BE2C (cell line): ENCODE measurements around the gene CD63.
"Not testable (repeated sequence)": the region's sequence is repeated elsewhere in the genome, so short reads cannot be mapped to it uniquely, and the experiment has no call there.

Experiments
- DNase-seq: peaks from one replicate; pipeline ENCODE4 v3.0.0-alpha.2; 2020
- H3K27me3 ChIP-seq: fragments of 250-450 bp; sonication (Bioruptor Pico); 2 replicates; pipeline ENCODE4 v1.5.1; 2020; ENCODE audit warnings: mild to moderate bottlenecking
- H3K36me3 ChIP-seq: fragments of 250-450 bp; sonication (Bioruptor Pico); 2 replicates; pipeline ENCODE4 v1.5.1; 2020; ENCODE audit warnings: mild to moderate bottlenecking
- H3K4me1 ChIP-seq: fragments of 250-450 bp; sonication (Bioruptor Pico); 2 replicates; pipeline ENCODE4 v1.5.1; 2020
- H3K4me3 ChIP-seq: 2 replicates; pipeline ENCODE4 v1.5.1; 2011; ENCODE audit warnings: low read depth, low read length
- H3K9me3 ChIP-seq: fragments of 250-450 bp; sonication (Bioruptor Pico); 2 replicates; pipeline ENCODE4 v1.5.1; 2020
- TF ChIP-seq, protein P1 (sequence below): IDR thresholded peaks from 2 replicates; pipeline ENCODE4 v1.5.1; 2012; ENCODE audit warnings: mild to moderate bottlenecking, low read depth, low read length

The CD63 gene

DNA sequence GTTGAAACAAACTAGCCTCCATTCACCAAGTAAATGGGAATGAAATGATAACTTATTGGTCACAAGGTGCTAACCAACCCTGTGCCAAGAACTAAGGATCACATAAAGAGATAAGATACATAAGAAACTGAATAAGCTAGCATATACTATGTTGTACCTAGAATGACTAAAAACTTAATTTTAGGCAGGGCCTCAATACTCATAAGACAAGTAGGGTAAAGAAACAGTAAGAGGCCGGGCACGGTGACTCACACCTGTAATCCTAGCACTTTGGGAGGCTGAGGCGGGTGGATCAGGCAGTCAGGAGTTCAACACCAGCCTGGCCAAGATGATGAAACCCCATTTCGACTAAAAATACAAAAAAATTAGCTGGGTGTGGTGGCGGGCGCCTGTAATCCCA is 31.9 kb upstream of the CD63 start:
- TF ChIP-seq, protein P1, sequence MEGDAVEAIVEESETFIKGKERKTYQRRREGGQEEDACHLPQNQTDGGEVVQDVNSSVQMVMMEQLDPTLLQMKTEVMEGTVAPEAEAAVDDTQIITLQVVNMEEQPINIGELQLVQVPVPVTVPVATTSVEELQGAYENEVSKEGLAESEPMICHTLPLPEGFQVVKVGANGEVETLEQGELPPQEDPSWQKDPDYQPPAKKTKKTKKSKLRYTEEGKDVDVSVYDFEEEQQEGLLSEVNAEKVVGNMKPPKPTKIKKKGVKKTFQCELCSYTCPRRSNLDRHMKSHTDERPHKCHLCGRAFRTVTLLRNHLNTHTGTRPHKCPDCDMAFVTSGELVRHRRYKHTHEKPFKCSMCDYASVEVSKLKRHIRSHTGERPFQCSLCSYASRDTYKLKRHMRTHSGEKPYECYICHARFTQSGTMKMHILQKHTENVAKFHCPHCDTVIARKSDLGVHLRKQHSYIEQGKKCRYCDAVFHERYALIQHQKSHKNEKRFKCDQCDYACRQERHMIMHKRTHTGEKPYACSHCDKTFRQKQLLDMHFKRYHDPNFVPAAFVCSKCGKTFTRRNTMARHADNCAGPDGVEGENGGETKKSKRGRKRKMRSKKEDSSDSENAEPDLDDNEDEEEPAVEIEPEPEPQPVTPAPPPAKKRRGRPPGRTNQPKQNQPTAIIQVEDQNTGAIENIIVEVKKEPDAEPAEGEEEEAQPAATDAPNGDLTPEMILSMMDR, result no peak
- H3K36me3 ChIP-seq, result peaks cover 76% of the 10 kb centered on the region
- no peak for DNase-seq

GRCh38 chr12:55758575-55758974 is 29.8 kb upstream of the CD63 start:
- H3K4me3 ChIP-seq, H3K4me1 ChIP-seq, H3K9me3 ChIP-seq, DNase-seq, H3K27me3 ChIP-seq: not testable (repeated sequence)
- peaks cover 83% of the 10 kb centered on the region for H3K36me3 ChIP-seq

More for the DNA sequence above, 31.9 kb upstream of the CD63 start:
- H3K27me3 ChIP-seq, result no peaks in the 10 kb centered on the region
- no peaks in the 10 kb centered on the region for H3K9me3 ChIP-seq
- H3K4me1 ChIP-seq, result no peaks in the 10 kb centered on the region; the same call in 1 of the 2 replicates
- H3K4me3 ChIP-seq, result no peak overlapping the region

- no peaks in the 10 kb centered on the region for H3K9me3 ChIP-seq
- H3K4me1 ChIP-seq, result no peaks in the 10 kb centered on the region
- TF ChIP-seq, protein P1, result no peak
- H3K4me3 ChIP-seq, result no peak overlapping the region
- peaks cover 80% of the 10 kb centered on the region for H3K36me3 ChIP-seq
- DNase-seq, result no peak
- H3K27me3 ChIP-seq, result no peaks in the 10 kb centered on the region
These were observed 28.9 kb upstream of the CD63 start for GRCh38 chr12:55757701-55758100.

DNA sequence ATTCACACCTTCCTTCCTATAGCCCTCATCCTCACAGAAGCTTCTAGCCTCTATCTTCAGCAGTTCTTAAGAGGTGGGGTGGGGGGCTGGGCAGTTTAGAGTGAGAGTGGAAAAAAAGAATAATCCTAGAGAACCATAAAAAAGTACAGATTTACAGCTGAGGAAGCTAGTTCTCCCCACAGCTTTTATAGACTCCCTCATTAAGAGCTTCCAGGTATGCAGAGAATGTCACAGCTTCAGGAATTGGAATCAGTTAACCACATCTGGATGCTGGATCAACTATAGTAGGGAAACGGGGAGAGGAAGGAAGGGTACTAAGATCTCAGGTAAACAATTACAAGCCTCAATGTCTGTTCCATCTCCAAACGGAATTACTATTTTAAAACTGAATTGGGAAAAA is 26.4 kb upstream of the CD63 start:
- Histone ChIP-seq H3K36me3 (peaks cover 90% of the 10 kb centered on the region), H3K9me3 (no peaks in the 10 kb centered on the region), H3K4me1 (no peaks in the 10 kb centered on the region), H3K4me3 (no peak overlapping the region), H3K27me3 (no peaks in the 10 kb centered on the region)
- no peak for DNase-seq
- TF ChIP-seq, protein P1, result no peak

DNA sequence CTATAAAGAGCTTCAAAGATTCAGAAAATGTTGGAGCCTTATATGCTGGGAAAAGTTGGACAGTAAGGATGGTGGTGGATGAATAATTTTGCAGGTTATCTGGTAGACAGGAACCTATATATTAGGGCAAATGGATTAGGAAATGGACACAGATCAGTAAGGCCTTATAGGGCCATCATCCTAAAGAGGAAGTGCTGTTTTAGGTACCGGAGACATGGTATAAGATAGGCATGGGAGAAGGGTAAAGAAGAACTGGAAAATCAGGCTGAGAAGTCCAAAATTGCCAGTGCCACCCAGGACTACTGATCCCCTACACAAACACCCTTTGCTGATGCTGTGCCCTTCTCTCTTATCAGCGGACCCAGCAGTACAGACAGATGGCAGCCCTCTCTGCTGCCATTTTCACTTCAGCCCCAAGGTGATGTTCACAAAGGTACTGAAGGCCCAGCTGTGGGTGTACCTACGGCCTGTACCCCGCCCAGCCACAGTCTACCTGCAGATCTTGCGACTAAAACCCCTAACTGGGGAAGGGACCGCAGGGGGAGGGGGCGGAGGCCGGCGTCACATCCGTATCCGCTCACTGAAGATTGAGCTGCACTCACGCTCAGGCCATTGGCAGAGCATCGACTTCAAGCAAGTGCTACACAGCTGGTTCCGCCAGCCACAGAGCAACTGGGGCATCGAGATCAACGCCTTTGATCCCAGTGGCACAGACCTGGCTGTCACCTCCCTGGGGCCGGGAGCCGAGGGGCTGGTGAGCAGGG is 19.6 kb upstream of the CD63 start:
- no peaks in the 10 kb centered on the region for H3K9me3 ChIP-seq
- peaks cover 61% of the 10 kb centered on the region for H3K36me3 ChIP-seq
- no peak for DNase-seq
- no peak overlapping the region for H3K4me3 ChIP-seq
- H3K4me1 ChIP-seq, result peaks cover 14% of the 10 kb centered on the region
- TF ChIP-seq, protein P1, result no peak
- no peaks in the 10 kb centered on the region for H3K27me3 ChIP-seq

- TF ChIP-seq, protein P1, result no peak
These were observed 18.1 kb upstream of the CD63 start for GRCh38 chr12:55746913-55747231.

More at GRCh38 chr12:55746913-55747231, 18.1 kb upstream of the CD63 start:
- Histone ChIP-seq H3K4me3 (no peak overlapping the region), H3K27me3 (no peaks in the 10 kb centered on the region), H3K9me3 (no peaks in the 10 kb centered on the region), H3K4me1 (peaks cover 20% of the 10 kb centered on the region), H3K36me3 (peaks cover 48% of the 10 kb centered on the region)
- DNase-seq, result no peak
